Activated CD4-positive, alpha-beta T cell treated with anti-CD3 and anti-CD28 coated beads for 48 hours (primary cell): ENCODE results near the gene PCYT2.

Experiments
- DNase-seq: peaks from one replicate; pipeline ENCODE4 v3.0.0-alpha.2; 2020

The PCYT2 gene

DNA sequence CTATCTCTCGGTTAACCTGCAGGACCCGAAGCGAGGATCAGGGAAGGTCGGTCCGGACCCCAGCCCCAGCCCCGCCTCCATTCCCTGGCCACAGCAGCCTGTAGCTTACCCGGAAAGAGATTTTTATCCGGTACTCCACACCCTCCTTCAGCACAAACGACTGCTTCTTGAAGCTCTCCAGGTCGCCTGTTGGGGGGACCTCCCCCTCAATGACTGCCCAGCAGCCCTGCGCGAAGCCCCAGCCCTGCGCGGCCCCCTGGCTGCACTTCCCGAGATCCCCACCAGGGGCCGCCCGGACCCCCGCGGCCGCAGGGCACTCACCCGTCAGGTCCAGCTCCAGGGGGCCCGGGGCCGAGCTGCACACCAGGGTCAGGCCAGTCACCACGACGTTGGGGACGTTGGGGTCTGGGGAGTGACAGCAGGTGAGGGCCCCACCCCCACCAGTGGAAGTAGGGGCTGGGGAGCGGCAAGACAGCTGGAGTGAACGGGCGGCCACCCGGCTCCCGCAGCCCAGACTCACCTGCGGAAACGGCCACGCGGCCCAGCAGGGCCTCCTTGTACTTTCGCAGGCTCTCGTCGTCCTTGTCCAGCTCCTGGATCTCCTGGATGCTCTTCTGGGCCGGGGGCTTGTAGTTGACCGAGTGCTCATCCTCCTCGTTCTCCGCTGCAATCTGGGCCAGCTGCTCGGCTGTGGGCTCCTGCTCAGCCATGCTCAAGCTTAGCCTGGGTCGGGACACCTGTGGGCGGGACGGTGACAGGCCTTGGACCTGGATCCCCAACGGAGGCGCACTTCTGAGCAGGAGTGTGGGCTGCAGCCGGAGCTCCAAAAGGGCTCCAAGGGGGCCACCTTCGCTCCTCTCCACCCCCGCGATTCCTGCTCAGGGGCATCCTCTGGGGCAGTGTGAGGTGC, 41.7 kb downstream of the PCYT2 start:
- peak; percentile 61 for DNase-seq

DNA sequence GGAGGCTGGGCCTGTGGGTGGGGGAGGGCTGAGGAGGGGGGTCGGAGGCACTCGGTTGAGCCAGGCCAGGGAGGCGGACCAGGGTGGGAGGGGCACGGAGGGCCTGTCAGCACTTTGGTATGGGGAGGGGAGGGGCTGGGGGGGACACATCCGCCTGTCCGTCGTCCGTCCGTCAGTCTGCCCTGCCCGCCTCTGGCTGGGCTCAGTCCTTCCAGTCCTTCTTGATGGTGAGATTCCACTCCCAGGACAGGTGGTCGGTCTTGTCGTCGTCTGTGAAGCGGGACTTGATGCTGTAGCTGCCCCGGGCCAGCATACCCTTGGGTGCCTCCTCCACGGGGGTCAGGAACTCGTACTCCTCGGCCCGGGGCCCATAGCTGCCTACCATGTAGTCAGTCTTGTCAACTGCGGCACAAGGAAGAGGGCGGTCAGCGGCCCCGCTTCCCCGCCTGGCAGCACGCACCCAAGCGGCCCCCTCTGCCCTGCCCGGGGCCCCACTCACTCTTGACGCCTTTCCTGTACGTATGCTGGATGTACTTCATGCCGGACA, 42.5 kb downstream of the PCYT2 start:
- peak; percentile 22 for DNase-seq

DNA sequence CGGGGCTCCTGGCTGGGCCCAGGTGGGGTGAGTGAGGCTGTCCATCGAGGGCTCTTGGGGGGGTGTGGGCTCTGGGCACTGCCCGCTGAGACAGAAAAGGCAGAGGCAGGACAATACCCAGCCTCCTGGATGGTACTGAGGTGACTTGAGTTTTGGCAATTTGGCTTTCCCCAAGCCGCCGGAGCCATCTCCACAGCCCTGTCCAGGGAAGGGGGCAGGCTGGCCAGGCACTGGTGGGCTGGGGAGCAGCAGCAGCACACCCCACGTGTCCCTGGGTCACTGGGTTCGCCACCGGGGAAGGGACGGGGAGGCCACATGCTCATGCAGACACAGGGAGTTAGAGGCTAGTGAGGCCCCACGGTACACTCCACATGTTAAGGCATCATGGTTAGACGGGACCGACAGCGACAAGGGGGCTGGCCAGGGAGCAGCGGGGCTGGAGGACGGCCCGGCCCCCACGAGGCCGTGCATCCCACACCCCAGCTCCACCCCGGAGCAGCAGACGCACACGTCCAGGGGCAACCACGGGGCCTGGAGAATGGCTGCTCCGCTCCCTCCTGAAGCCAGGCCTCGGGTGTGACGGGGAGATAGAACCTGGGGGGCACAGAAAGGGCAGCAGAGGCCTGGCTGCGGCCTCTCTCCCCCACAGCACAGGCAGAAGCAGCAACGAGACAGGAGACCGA, 43.1 kb downstream of the PCYT2 start:
- peak; percentile 22 for DNase-seq

DNA sequence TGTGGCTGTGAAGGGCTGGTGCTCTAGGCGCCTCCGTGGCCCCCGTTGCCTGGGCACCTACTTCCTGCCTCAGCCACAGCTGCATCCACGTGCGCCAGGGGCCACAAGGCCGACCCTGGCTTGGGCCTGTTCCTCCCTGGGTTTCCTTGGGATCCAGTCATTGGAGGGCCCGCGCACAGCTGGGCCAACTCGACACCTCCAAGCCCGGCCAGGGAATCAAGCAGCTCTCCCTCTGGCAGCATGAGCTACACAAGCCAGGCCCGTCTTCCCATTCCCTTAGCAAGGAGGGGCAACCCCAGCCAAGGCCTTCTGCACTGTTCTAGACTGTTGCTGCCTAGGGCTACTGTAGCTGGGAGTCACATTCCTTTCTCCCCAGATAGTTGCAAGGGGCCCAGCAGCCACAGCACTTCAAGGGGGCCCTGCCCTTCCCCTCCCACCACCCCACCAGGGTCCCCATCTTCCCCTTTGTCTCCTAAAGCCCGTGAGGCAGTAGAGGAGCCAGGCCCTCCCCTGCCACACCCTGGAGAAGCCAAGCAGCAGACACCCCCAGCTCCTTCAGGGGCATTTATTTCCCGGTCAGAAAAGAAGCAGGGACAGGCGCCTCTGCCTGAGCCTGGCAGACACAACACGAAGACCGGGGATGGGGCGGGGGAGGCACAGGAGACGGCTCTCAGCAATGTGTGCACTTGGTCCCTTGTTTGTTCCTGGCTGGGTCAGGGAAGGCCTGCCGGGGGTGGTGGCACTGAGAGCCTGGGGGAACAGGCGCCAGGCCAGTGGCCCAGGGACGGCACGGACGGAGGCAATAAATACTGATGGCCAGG, 43.8 kb downstream of the PCYT2 start:
- peak; percentile 38 for DNase-seq

DNA sequence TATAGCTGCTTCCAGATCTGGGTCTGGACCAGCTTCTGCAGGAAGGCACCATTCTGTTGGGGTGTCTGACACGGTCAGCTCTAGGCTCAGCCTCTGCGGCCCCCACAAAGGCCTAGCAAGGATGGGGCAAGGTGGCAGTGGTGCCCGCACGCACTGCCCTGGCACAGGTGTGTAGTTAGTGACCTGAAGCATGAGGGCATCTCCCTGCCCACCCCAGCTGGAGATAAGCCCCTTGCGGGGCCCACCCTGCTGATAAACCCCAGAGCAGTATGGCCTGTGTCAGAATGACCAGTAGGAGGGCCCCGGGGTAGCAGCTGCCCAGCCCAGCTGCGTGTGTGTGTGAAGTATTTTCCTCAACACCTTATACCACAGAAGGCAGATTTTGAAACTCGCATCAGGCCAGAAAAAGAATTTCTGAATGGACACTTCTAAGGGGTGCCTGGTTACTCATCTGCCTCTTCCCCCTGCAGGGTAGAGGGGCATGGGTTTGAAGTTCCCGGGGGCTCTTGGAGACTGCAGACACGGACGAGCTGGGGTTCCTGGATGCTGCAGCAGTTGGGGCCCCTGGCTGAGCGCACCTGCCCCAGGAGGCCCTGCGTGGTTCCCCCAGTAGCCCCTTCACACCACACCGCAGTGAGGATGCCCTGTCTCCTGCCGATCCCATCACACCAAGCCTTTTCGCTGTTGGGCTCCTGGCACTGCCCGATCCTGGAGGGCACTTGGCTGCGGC, 44.6 kb downstream of the PCYT2 start:
- DNase-seq: peak; percentile 25

DNA sequence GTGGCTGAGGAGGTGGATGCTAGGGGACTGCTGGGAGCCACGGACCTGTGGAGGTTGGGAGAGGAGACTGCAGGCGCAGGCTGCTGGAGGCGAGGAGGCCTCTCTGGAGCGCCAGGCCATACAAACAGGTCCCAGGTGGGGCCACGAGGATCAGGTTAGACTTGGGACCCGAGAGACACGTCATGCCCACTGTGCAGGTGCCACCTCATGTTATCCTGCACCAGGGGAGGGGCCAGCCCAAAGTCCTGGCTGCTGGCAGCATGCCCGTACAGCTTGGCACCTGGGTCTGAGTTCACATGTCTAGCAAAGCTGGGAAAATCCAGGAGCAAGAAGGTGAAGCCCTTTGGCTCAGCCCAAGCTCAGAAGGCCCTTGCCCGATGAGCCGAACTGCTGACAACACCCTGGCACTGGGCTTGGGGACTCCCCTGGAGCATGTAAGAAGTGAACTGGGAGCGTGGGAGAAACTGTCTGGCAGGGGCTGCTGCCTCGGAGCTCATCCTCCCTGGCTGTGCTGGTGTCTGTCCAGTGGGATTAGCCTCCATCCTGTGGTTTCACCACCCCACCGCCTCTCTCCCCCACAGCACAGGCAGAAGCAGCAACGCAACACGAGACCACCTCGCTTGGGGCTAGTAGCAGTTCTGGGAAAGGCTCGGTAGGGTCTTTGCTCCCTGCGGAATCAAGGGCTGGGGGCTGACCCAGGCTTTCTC, 45.3 kb downstream of the PCYT2 start:
- DNase-seq: peak; percentile 32

DNA sequence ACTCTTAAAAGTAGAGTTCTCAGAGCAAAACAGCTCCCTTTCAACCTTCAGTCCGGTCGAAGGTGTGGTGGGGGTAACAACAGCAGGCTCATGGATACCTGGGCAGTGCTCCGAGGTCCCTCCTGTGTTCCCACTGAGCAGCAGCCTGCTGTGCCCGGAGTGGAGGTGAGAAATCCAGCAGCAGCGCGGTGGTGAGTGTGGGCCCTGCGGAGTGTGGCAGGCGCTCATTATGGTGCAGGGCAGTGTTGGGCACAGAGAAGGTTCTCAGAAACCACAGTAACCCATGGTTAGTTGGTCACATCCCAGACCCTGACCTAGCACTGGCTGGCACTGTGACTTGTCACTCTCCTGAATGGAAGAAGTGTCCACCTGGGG, 45.9 kb downstream of the PCYT2 start:
- DNase-seq: no peak

DNA sequence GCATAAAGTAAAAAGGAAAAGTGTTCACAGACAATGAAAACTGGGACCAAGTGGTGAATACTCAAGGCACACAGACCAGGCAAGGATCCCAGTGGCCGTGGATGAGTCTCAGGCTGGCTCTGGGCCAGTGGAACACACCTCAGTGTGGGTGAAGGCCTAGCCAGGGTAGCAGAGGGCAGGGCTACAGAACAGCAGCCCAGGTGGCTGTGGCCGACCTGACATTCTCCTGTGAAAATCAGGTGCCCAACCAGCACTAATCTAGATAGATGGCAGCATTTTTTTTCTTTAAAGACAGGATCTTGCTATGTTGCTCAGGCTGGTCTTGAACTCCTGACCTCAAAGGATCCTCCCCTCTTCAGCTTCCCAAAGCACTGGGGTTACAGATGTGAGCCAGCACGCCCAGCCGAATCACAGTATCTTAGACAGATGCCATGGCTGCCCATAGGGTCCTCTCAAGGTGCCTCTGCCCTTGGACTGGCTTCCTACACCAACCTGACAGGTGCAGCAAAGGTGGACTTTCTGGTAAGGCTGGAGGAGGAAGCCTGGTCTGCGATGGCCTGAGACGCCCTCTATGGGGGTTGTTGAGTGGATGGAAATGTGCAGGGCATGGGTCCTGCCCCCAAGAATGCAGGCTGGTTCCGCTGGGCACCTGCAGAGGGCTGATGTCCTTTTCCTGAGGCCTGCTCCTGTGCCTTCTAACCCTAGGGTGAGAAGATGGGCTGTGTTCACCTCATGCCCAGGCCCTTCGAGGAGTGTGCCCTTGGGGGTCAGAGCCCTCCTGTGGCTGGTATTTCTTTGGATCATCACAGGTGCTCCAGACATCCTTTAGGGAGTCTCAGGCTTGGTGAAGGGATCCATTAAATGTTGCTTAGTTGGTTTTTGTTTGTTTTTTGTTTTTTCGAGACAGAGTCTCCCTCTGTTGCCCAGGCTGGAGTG, 47.1 kb downstream of the PCYT2 start:
- DNase-seq: no peak

DNA sequence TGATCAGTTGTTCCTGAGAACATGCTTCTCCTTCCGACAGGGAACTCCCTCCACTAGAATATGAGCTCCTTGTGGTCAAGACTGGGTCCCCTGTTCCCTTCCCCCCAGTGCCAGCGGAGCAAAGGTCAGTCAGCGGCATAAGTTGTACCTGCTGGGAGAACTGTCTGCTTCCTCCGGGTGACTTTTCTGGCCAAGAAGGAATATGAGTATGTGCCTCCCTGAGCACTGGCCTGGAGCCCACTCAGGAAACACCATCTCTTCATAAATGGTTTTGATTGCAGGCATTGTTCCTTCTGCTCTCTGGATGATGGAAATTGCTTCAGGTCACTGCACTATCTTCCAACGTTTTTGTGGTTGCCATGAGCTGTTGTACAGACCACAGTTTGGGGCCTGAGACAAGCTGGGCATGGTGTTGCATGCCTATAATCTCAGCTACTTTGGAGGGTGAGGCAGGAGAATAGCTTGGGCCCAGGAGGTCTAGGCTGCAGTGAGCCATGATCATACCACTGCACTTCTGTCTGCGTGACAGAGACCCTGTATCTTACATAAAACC, 48.0 kb downstream of the PCYT2 start:
- no peak for DNase-seq

DNA sequence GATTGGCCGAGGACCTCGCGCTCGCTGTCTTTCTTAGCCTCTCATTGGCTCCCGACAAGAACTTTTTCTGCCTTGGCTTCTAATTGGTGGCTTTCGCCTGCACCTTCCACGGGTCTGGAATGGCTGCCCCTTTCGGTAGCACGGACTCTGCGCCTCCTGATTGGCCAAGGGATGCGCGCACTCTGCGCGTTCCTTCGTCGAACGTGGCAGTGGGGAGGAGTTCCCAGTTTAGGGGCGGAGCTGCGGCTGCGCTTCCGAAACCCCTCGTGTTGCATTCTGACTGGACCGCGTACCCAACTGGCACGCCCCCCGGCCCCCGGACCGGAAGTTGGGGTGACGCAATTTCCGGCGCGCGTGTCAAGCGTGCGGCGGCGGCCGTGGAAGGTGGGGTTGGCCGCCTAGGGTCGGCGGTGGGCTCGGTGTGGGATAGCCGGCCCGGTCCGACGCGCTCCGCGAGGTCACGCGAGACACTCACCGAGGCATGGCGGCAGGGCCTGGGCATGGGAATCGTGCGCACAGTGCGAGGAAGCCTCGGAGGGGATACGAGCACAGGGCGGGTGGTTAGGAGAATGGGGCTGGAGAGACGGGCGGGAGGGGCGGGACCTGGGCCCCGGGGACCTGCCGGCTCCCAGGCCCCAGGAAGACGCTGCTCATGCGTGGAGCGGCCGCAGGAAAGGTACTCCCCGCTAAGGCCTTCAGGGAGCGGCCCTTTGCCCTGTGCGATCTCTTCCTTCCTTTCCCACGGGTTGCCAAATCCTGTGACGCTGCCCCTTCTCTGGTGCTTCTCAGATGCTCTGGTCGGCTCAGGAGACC, 50.2 kb downstream of the PCYT2 start:
- DNase-seq: peak; percentile 99

DNA sequence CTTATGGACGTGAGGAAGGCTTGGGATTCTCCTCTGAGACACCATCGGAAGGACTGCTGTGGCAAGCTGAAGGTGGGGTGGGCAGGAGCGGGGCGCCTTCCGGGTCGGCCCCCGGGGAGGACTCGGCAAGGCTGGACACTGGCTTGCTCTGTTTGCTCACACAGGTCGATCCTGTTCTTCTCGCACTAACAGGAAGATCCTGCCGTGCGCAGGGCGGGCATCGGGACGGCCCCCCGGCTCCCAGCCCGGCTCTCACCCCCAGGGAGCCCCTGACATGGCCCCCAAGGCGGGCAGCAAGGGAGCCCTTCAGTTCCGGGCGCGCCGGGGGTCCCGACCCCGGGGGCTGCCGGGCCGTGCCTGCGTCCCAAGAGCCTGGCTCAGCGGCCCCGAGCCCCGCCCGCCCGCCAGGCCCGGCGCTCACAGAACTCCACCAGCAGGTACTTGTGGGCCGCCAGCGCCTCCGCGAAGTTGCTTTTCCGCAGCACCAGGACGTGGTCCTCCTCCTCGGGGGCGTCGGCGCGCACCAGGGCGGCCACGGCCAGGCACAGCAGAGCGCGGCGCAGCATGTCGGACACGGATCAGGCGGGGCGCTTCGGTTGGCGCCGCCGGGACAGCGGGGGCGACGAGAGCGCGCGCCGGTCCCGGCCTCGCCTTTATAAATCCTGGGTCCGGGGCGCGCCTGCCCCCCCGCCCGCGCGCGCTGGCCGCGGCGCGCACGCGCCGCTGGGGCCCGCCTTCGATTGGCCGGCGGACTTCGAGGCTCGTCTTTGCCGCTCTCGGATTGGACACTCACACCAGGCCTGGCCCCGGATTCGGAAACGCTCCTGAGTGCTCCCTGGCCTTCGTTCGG, 51.1 kb downstream of the PCYT2 start, which contains the start of gene P4HB:
Gene P4HB, minus strand, starts transcription at position 630 of the 850 bp plus-strand sequence. Its CDS starts 64 bp downstream, at position 566.
- no peak for DNase-seq

DNA sequence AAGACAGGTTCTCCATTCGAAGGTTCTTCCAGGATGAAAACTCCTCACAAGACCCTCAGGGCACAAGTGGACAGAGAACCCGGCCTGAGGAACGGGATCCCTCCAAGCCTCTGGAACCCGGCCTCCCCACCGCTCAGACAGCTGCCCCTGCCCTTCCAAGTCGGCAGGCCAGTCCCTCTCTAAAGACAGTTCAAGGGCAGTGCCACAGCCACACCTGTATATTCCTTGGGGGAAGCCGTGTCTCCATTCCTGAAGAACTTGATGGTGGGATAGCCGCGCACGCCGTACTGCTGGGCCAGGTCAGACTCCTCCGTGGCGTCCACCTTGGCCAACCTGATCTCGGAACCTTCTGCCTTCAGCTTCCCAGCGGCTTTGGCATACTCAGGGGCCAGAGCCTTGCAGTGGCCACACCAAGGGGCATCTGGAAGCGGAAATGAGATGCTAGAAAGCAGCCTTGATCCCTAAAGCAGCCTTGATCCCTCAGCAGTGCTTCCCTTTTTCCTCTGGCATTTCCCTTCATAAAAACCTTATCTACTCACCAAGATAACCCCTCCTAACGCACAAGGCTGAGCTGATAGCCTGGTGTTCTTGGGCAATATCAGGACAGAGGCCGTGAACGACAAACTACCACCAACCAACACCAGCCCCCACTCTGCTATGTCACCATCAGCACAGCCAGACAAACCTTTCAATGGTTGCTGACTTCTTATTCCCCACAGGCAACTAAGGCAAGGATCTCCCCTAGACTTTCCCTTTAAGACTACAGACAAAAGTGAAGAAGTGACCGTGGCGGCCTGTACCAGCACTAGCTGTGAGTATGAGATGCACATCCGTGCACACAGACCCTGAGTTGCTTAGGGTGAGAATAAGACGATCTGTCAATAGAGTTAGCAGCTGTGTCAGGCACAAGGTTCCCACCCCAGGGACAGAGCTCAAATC, 52.0 kb downstream of the PCYT2 start:
- DNase-seq: peak; percentile 23

DNA sequence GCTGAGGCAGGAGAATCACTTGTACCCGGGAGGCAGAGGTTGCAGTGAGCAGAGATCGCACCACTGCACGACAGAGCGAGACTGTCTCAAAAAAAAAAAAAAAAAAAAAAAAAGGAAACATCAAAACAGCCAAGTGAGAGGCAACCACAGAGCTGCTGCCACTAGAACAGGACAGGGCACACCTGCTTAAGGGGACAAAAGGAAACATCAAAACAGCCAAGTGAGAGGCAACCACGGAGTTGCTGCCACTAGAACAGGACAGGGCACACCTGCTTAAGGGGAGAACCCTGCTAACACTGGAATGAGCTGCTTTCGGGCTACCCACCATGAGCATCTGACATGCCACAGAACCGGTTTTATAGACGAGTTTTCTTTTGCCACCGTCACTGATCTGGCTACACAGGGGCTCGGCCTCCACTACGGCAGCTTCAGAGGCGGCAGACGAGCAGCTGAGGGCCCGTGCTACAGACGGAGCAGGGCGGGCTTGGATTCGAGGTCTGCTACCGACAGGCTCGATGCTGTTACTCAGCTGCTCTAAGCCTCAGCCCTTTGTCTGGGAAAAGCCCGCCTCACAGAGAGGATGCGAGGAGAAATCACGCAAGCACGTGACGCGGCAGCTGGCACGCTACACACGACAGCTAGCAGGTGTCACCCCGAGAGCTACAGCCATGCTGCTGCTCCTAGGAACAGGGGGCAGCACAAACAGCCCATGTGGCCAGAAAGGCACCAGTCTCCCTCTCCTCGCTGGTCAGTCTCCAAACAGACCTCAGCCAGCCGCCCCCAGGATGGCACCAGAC, 52.8 kb downstream of the PCYT2 start:
- no peak for DNase-seq

DNA sequence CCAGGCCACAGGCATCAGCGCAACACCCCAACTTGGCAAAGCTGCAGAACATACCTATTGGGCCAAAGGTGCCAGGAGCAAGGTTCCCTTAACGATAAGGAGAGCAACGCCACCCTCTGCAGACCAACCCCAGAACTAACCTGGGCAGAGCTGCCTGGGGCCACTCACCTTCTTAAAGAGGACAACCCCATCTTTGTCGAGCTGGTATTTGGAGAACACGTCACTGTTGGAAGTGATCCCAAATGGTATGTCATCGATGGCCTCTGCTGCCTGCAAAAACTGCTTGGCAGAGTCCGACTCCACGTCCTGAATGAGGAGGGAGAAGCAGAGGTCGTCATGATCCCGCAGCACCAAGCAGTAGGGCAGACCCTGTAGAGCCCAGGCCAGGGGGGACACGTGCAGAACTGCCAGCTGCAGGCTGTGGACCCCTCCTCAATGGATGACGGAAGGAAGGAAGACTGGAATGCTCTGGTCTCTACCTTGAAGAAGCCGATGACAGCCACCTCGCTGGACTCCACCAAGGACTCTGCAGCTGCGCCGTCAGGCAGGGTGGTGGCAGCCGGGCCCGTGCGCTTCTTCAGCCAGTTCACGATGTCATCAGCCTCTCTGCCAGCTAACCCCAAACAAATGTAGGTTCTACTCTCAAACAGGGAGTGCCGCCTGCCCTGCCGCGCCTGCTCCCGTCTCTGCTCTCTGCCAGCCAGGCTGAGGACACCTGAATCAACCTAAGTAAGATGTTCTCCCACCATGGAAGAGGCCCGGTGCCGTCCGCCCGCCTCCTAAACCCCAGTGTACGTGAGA, 56.0 kb downstream of the PCYT2 start:
- no peak for DNase-seq

DNA sequence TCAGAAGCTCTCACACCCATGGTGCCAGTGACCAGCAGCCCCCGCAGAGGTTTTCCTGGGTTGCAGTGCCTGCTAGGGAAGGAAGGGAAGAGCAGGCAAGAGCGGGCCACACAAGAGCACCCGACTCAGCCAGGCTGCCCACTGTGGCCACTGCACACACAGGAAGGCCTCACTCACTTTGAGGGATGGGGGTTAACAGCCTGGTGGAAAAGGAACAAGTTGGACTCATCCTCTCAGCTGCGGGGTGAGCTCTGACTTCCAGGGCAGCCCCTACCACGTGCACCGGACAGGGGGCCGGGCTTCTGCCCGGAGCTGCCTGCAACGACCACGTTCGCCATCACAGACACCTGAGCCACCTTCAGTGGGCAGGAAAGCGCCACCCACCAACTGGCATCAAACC, 59.0 kb downstream of the PCYT2 start:
- no peak for DNase-seq
